AG04450 (cell line): ENCODE measurements around the gene GSAP. TPM values are rescaled to one million over a fixed set of nuclear protein-coding genes. Genes with fewer than 3 reads are reported as not detected.

Experiments used
- CTCF ChIA-PET: fragments of 300-600, 350-600 bp; formaldehyde crosslinking; extraction: SDS; loops from one replicate; lab custom pipeline; 2022; ENCODE audit warnings: antibody characterized with exemption, inconsistent platforms; lab: Charles Lee
- POLR2A ChIA-PET: fragments of 350-600 bp; formaldehyde crosslinking; extraction: SDS; loops from one replicate; lab custom pipeline; 2021; ENCODE audit warnings: antibody characterized with exemption, inconsistent platforms; lab: Yijun Ruan, JAX
- DNase-seq: peaks from one replicate; pipeline ENCODE4 v3.0.0-alpha.2; 2011; ENCODE audit warnings: low read depth, low spot score
- H3K27ac ChIP-seq: one replicate; pipeline ENCODE4 v1.5.1; 2012; ENCODE audit warnings: low read depth, low read length, control low read depth
- H3K27me3 ChIP-seq: one replicate; pipeline ENCODE4 v1.6.0; 2012; ENCODE audit warnings: low read length; ENCODE audit not compliant: control insufficient read depth, insufficient read depth
- H3K4me3 ChIP-seq: 2 replicates; pipeline ENCODE4 v1.5.1; 2011; ENCODE audit warnings: mild to moderate bottlenecking, low read depth, low read length, control low read depth
- H3K9me3 ChIP-seq: 2 replicates; pipeline ENCODE4 v1.5.1; 2012; ENCODE audit warnings: low read length; ENCODE audit not compliant: control insufficient read depth, insufficient read depth
- CTCF ChIP-seq: IDR thresholded peaks from 2 replicates; pipeline ENCODE4 v1.5.1; 2011; ENCODE audit warnings: low read depth, low read length, control low read depth, inconsistent platforms
- polyA plus RNA-seq: library from polyadenylated mRNA; depleted of rRNA; stranded (reverse); fragments of >200 nt; gene quantifications from 2 replicates; pipeline ENCODE4 v1.2.3, GENCODE V29; 2011

GSAP gene
- polyA plus RNA-seq, 1 experiment, result 8.9 TPM

- no peak for DNase-seq
- TF ChIP-seq CTCF, result no peak
- Histone ChIP-seq H3K4me3 (no peak overlapping the region), H3K9me3 (no peaks in the 10 kb centered on the region), H3K27ac (no peak overlapping the region), H3K27me3 (no peaks in the 10 kb centered on the region)
- CTCF ChIA-PET, result no interaction called here
- POLR2A ChIA-PET, result no interaction called here
Measured at GRCh38 chr7:77404641-77405040, 11.5 kb downstream of the GSAP start.

- Histone ChIP-seq H3K9me3 (no peaks in the 10 kb centered on the region), H3K27me3 (no peaks in the 10 kb centered on the region), H3K27ac (no peak overlapping the region), H3K4me3 (no peak overlapping the region)
- no peak for TF ChIP-seq CTCF
- CTCF ChIA-PET, result no interaction called here
- DNase-seq, result no peak
- POLR2A ChIA-PET, result no interaction called here
Measured at GRCh38 chr7:77403957-77404356, 12.2 kb downstream of the GSAP start.

GRCh38 chr7:77402818-77403217, 13.3 kb downstream of the GSAP start:
- TF ChIP-seq CTCF, result no peak
- ChIA-PET CTCF (interaction anchor here (0.7 kb wide), 1 partner anchor 526 kb away, joined by 3 read pairs; no protein-coding TSS in a partner anchor), POLR2A (no interaction called here)

GRCh38 chr7:77401002-77401401, 15.1 kb downstream of the GSAP start:
- ChIA-PET POLR2A (no interaction called here), CTCF (no interaction called here)
- no peak overlapping the region for H3K27ac ChIP-seq
- no peaks in the 10 kb centered on the region for H3K27me3 ChIP-seq
- DNase-seq, result no peak
- TF ChIP-seq CTCF, result no peak
- no peaks in the 10 kb centered on the region for H3K9me3 ChIP-seq
- no peak overlapping the region for H3K4me3 ChIP-seq

More at GRCh38 chr7:77402818-77403217, 13.3 kb downstream of the GSAP start:
- H3K9me3 ChIP-seq, result no peaks in the 10 kb centered on the region
- DNase-seq, result no peak
- H3K27me3 ChIP-seq, result no peaks in the 10 kb centered on the region
- no peak overlapping the region for H3K27ac ChIP-seq
- H3K4me3 ChIP-seq, result no peak overlapping the region

- TF ChIP-seq CTCF, result no peak
- CTCF ChIA-PET, result no interaction called here
Measured at GRCh38 chr7:77399816-77400215, 16.3 kb downstream of the GSAP start.

More at GRCh38 chr7:77399816-77400215, 16.3 kb downstream of the GSAP start:
- Histone ChIP-seq H3K27ac (no peak overlapping the region), H3K9me3 (no peaks in the 10 kb centered on the region), H3K27me3 (no peaks in the 10 kb centered on the region), H3K4me3 (no peak overlapping the region)
- POLR2A ChIA-PET, result no interaction called here
- DNase-seq, result no peak
